Esophagus muscularis mucosa (tissue), 3 donors: ENCODE results near the gene KLRC4.

Source experiments
- EP300 ChIP-seq: sonication (generic); formaldehyde crosslinking; IDR thresholded peaks from one replicate; pipeline ENCODE4 v1.6.1; 2017; ENCODE audit warnings: antibody characterized with exemption
- POLR2AphosphoS5 ChIP-seq, 2 donors: sonication (generic); formaldehyde crosslinking; IDR thresholded peaks; one replicate each; pipeline ENCODE4 v1.6.1; 2017; ENCODE audit warnings: antibody characterized with exemption in 2 of 2

DNA sequence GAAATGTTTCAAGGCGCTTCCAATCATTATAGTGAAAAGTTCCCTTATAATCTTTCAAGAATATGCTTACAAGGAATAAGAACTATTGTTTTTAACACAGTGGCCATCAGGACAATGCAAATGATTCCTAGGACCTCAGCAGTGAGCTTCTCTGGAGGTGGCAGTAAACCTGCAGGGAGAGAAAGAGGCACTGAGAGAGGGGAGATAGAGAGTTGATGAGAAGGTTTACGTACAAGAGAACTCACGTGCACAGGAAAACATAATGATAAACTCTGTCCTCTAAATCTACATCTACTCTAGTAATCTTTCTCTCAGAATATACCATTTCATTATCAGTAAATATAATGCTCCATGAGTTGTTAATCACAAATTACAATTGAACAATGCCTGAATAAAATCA, 715 bp downstream of the KLRC4 start:
- TF ChIP-seq EP300 (no peak), POLR2AphosphoS5 (IDR thresholded peaks at IDR 0.05) (no peak)
